Tibial artery (tissue), 4 donors: ENCODE data around the gene NF2.

ENCODE experiments used
- DNase-seq, 2 donors: peaks; one replicate each; pipeline ENCODE4 v3.0.0-alpha.2; 2019
- H3K27ac ChIP-seq, 2 donors: fragments of 200-600 bp; sonication (generic) in 1 of 2; 1 replicate in 1 of 2; 2 replicates in 1 of 2; pipeline ENCODE4 v1.5.1; 2018 to 2019; ENCODE audit warnings: mild to moderate bottlenecking in 1 of 2
- H3K27me3 ChIP-seq, 2 donors: fragments of 200-600 bp; sonication (generic) in 1 of 2; one replicate each; pipeline versions ENCODE4 v1.5.1 to v1.6.0; 2016 to 2019
- H3K36me3 ChIP-seq, 3 donors: fragments of 200-600 bp; sonication (generic) in 2 of 3; one replicate each; pipeline ENCODE4 v1.5.1; 2016 to 2019; ENCODE audit warnings: mild to moderate bottlenecking in 2 of 3
- H3K4me1 ChIP-seq, 4 donors: fragments of 200-600 bp; sonication (generic) in 2 of 4; 1 replicate in 3 of 4; 2 replicates in 1 of 4; pipeline ENCODE4 v1.5.1; 2016 to 2019
- H3K4me3 ChIP-seq, 2 donors: fragments of 200-600 bp; sonication (generic) in 1 of 2; 1 replicate in 1 of 2; 2 replicates in 1 of 2; pipeline ENCODE4 v1.5.1; 2018 to 2019; ENCODE audit warnings: mild to moderate bottlenecking in 2 of 2
- H3K9me3 ChIP-seq, 3 donors: fragments of 200-600 bp; sonication (generic) in 1 of 3; one replicate each; pipeline ENCODE4 v1.5.1; 2016 to 2019
- intact Hi-C: fragments of 100-400 bp; cut with DNase I; formaldehyde crosslinking; loops from one replicate; pipeline ENCODE4 v1.15.0; 2023; ENCODE audit warnings: low total_unique reads
- TF ChIP-seq, protein P1 (sequence below), 2 experiments: fragments of 200-600 bp in 1 of 2; fragments of 450-650 bp in 1 of 2; IDR thresholded peaks; one replicate each; pipeline ENCODE4 v1.5.1; 2017 to 2019; ENCODE audit warnings: antibody characterized with exemption in 2 of 2, mild to moderate bottlenecking in 1 of 2, moderate library complexity in 1 of 2

Gene NF2

DNA sequence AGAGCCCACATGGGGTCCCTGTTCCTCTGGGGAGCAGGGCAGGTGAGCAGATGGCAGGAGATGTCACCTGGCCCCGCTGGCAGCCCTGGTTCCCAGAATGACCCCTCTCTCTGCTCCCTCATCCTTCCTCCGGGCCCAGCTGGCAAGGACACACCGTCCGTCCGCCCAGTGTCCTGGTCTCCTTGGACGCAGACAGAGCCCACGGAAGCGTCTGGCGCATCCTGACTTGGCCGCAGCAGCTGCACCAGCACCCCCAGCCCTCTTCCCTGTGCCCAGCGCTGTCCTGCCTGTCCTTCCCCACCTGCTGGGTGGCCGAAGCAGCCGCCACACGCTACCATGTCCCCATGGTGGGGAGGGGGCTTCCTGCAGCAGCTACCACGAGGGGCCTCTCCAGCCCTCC, 106.8 kb downstream of the NF2 start:
- Histone ChIP-seq H3K4me1 (peaks cover 0 to 5% (median 2%) of the 10 kb centered on the region in 4 donors), H3K4me3 (no peak overlapping the region), H3K36me3 (no peaks in the 10 kb centered on the region), H3K27ac (no peak overlapping the region), H3K9me3 (no peaks in the 10 kb centered on the region), H3K27me3 (peaks cover 0 to 81% of the 10 kb centered on the region in 2 donors)
- DNase-seq, result no peak
- TF ChIP-seq, protein P1, sequence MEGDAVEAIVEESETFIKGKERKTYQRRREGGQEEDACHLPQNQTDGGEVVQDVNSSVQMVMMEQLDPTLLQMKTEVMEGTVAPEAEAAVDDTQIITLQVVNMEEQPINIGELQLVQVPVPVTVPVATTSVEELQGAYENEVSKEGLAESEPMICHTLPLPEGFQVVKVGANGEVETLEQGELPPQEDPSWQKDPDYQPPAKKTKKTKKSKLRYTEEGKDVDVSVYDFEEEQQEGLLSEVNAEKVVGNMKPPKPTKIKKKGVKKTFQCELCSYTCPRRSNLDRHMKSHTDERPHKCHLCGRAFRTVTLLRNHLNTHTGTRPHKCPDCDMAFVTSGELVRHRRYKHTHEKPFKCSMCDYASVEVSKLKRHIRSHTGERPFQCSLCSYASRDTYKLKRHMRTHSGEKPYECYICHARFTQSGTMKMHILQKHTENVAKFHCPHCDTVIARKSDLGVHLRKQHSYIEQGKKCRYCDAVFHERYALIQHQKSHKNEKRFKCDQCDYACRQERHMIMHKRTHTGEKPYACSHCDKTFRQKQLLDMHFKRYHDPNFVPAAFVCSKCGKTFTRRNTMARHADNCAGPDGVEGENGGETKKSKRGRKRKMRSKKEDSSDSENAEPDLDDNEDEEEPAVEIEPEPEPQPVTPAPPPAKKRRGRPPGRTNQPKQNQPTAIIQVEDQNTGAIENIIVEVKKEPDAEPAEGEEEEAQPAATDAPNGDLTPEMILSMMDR (IDR thresholded peaks at IDR 0.05), result no peak
- intact Hi-C loops, result no loop called here

DNA sequence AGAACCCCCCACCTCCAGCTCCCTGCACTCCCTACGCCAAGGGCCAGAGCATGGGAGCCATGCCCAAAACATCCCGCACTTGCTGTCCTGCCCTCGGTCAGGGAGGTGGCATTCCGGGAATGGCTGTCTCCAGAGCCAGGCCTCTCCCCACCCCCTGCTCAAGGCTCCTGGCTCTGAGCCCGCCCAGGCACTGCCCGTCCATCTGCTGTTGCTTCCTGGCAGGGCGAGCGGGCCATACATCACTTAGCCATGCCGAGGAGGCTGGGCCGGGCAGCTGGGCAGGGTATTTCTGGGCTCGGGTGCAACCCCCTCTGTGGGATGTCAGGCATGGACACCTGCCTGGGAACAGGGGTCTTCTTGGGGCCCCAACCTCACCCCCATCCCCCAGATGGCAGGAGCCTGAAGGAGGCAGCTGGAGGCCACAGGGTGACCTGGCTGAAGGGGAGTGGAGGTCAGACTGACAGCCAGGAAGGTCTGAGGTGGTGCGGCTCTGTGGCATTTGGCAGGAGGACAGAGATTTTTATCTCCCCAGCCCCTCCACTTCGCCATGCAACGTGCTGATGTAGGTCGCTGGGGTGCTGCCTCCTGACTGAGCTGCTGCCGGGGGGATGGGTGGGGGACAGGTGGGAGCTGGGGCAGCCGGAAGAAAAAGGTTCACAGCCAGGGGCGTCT, 107.6 kb downstream of the NF2 start:
- Histone ChIP-seq H3K36me3 (no peaks in the 10 kb centered on the region), H3K27ac (no peak overlapping the region), H3K4me1 (peaks cover 0 to 5% (median 2%) of the 10 kb centered on the region in 4 donors), H3K27me3 (peaks cover 0 to 83% of the 10 kb centered on the region in 2 donors), H3K9me3 (no peaks in the 10 kb centered on the region), H3K4me3 (no peak overlapping the region)
- intact Hi-C loops, result no loop called here
- DNase-seq, result no peak
- TF ChIP-seq, protein P1 (IDR thresholded peaks at IDR 0.05), result no peak

DNA sequence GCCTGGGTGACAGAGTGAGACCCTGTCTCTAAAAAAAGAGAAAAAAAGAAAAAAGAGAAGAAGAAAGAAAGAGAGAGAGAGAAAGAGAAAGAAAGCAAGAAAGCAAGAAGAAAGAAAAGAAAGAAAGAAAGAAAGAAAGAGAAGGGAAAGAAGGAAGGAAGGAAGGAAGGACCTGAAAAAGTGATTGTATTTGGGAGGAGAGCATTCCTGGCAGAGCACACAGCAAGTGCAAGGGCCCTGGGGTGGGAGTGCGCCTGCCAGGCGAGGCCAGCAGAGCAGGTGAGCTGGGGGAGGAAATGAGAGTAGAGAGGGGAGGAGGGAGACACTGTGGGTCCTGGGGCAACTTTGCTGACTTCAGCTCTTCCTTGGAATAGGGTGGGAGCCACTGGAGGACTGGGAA, 108.7 kb downstream of the NF2 start:
- intact Hi-C loops, result no loop called here
- H3K27ac ChIP-seq, result no peak overlapping the region
- TF ChIP-seq, protein P1 (IDR thresholded peaks at IDR 0.05), result no peak

DNA sequence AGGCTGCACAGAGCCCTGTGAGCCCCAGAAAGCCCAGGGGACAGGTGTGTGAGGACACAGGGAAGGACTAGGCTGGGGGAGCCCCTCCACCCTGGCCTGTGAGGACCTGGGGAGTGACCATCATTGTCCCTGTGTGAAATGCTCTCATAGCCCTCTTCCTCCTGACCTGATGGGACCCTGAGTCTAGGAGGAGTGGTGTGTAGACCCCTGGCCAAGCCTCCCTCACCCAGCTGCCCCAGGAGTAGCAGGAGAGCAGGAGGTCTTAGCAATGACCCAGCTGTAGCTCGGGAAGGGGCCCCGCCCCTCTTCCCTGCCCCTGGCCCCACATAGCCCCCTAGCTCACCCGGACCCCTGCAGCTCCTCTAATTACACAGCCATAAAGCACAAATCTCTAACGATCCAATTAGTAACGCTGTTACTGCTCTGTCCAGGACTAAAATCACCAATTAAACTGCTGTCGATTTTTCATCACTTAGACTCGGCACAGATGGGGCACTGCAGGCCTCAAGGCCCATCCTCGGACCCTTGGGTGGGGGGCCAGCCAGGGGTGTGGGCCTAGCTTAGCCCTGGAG, 109.8 kb downstream of the NF2 start:
- H3K9me3 ChIP-seq, result no peaks in the 10 kb centered on the region
- H3K4me1 ChIP-seq, result peaks cover 0 to 5% (median 2%) of the 10 kb centered on the region in 4 donors
- no peak overlapping the region for H3K27ac ChIP-seq
- TF ChIP-seq, protein P1 (IDR thresholded peaks at IDR 0.05), result no peak
- no peak for DNase-seq
- H3K4me3 ChIP-seq, result no peak overlapping the region
- H3K27me3 ChIP-seq, result peaks cover 0 to 88% of the 10 kb centered on the region in 2 donors
- intact Hi-C loops, result no loop called here
- no peaks in the 10 kb centered on the region for H3K36me3 ChIP-seq

More for the DNA sequence above, 108.7 kb downstream of the NF2 start:
- H3K27me3 ChIP-seq, result peaks cover 0 to 82% of the 10 kb centered on the region in 2 donors
- no peak overlapping the region for H3K4me3 ChIP-seq
- no peaks in the 10 kb centered on the region for H3K36me3 ChIP-seq
- peaks cover 0 to 5% (median 2%) of the 10 kb centered on the region in 4 donors for H3K4me1 ChIP-seq
- H3K9me3 ChIP-seq, result no peaks in the 10 kb centered on the region
- no peak for DNase-seq

DNA sequence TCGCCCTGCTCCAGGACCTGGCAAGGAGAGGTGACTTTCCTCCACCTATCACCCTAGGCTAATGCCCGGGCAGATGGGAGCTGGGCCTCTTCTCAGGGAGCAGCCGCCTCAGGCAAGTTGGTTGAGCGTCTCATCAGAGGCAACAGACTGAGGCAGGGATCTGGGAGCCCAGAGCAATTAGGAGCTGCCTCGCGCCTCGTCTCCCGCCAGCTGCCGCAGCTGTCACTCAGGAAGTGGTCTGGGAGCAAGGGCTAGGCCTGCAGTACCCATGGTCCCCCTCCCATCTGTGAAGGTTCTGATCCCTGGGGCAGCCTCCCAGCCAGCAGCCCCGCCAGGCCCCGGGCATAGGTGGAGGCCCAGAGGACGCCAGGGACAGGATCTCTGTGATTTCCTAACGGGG, 111.8 kb downstream of the NF2 start:
- Histone ChIP-seq H3K36me3 (no peaks in the 10 kb centered on the region), H3K27ac (no peak overlapping the region), H3K9me3 (no peaks in the 10 kb centered on the region), H3K4me1 (peaks cover 0 to 12% (median 7%) of the 10 kb centered on the region in 4 donors), H3K27me3 (peaks cover 0 to 85% of the 10 kb centered on the region in 2 donors), H3K4me3 (no peak overlapping the region)
- no peak for DNase-seq
- intact Hi-C loops, result no loop called here
- TF ChIP-seq, protein P1 (IDR thresholded peaks at IDR 0.05), result no peak
